Neural cell (in vitro differentiated cells): ENCODE measurements around the gene CLDN22. TPM values are rescaled to one million over a fixed set of nuclear protein-coding genes. Genes with fewer than 3 reads are reported as not detected.

Source experiments
- H2AFZ ChIP-seq: fragments of 200-600, 300-800 bp; sonication (generic), shearing (Covaris generic); 2 replicates; pipeline ENCODE4 v1.6.0; 2014; ENCODE audit warnings: low read depth, mild to moderate bottlenecking, antibody characterized with exemption, low read length, moderate library complexity
- H3F3A ChIP-seq: fragments of 200-600 bp; shearing (Covaris generic); 2 replicates; pipeline ENCODE4 v1.6.1; 2016; ENCODE audit warnings: mild to moderate bottlenecking, moderate library complexity, mixed read lengths, antibody characterized with exemption, low read length; ENCODE audit not compliant: insufficient read depth, poor library complexity, severe bottlenecking
- H3K27ac ChIP-seq: fragments of 200-600, 300-800 bp; sonication (generic), shearing (Covaris generic); 2 replicates; pipeline ENCODE4 v1.5.1; 2014; ENCODE audit warnings: mild to moderate bottlenecking, low read length, moderate library complexity
- H3K27me3 ChIP-seq: fragments of 300-800, 200-600 bp; sonication (generic), shearing (Covaris generic); 2 replicates; pipeline ENCODE4 v1.6.0; 2014; ENCODE audit warnings: mild to moderate bottlenecking, low read depth, low read length, moderate library complexity; ENCODE audit not compliant: insufficient read depth
- H3K36me3 ChIP-seq: fragments of 300-800, 200-600 bp; sonication (generic), shearing (Covaris generic); 2 replicates; pipeline ENCODE4 v1.5.1; 2014; ENCODE audit warnings: mild to moderate bottlenecking, antibody characterized with exemption, low read length, moderate library complexity; ENCODE audit not compliant: insufficient read depth
- H3K4me2 ChIP-seq: fragments of 300-800, 200-600 bp; sonication (generic), shearing (Covaris generic); 2 replicates; pipeline ENCODE4 v1.6.0; 2014; ENCODE audit warnings: mild to moderate bottlenecking, low read length
- H3K4me3 ChIP-seq: fragments of 300-800, 200-600 bp; sonication (generic), shearing (Covaris generic); 2 replicates; pipeline ENCODE4 v1.5.1; 2014; ENCODE audit warnings: mild to moderate bottlenecking, low read length, moderate library complexity
- H3K79me2 ChIP-seq: fragments of 200-600 bp; shearing (Covaris generic); replicated peaks from 2 replicates; pipeline ENCODE4 v1.6.0; 2014; ENCODE audit warnings: mild to moderate bottlenecking, low read length, moderate library complexity; ENCODE audit not compliant: insufficient read depth
- H3K9ac ChIP-seq: fragments of 300-800, 200-600 bp; sonication (generic), shearing (Covaris generic); 2 replicates; pipeline ENCODE4 v1.6.1; 2016; ENCODE audit warnings: mild to moderate bottlenecking, low read length, mixed read lengths
- H3K9me2 ChIP-seq: fragments of 200-600 bp; shearing (Covaris generic); 2 replicates; pipeline ENCODE4 v1.6.1; 2016; ENCODE audit warnings: mild to moderate bottlenecking, low read length, mixed read lengths; ENCODE audit not compliant: insufficient read depth
- H3K9me3 ChIP-seq: fragments of 200-600, 300-800 bp; sonication (generic), shearing (Covaris generic); 2 replicates; pipeline ENCODE4 v1.6.1; 2016; ENCODE audit warnings: mild to moderate bottlenecking, mixed run types, low read length, moderate library complexity, mixed read lengths
- H4K20me1 ChIP-seq: fragments of 200-600 bp; shearing (Covaris generic); 2 replicates; pipeline ENCODE4 v1.6.1; 2016; ENCODE audit warnings: mild to moderate bottlenecking, mixed run types; ENCODE audit not compliant: insufficient read depth
- CTCF ChIP-seq: fragments of 450-650 bp; IDR thresholded peaks from 2 replicates; pipeline ENCODE4 v1.5.1; 2014; ENCODE audit warnings: antibody characterized with exemption, mild to moderate bottlenecking, moderate library complexity; ENCODE audit not compliant: poor library complexity, severe bottlenecking
- EP300 ChIP-seq: fragments of 450-650 bp; conservative IDR thresholded peaks from 2 replicates; pipeline ENCODE4 v1.6.1; 2014; ENCODE audit warnings: antibody characterized with exemption, mild to moderate bottlenecking, moderate library complexity; ENCODE audit not compliant: poor library complexity, severe bottlenecking
- EZH2 ChIP-seq: fragments of 200-600, 300-800 bp; shearing (Covaris generic), sonication (generic); IDR thresholded peaks from 2 replicates; pipeline ENCODE4 v1.6.1; 2014; ENCODE audit warnings: antibody characterized with exemption, low read length, borderline replicate concordance, mild to moderate bottlenecking; ENCODE audit not compliant: insufficient read depth, poor library complexity, severe bottlenecking
- MXI1 ChIP-seq: fragments of 450-650 bp; conservative IDR thresholded peaks from 2 replicates; pipeline ENCODE4 v1.6.1; 2014; ENCODE audit warnings: antibody characterized with exemption, mild to moderate bottlenecking; ENCODE audit not compliant: poor library complexity, severe bottlenecking
- POLR2AphosphoS5 ChIP-seq: IDR thresholded peaks from 2 replicates; pipeline ENCODE4 v1.6.1; 2012
- RAD21 ChIP-seq: fragments of 450-650 bp; conservative IDR thresholded peaks from 2 replicates; pipeline ENCODE4 v1.6.1; 2014; ENCODE audit warnings: antibody characterized with exemption, mild to moderate bottlenecking, moderate library complexity
- REST ChIP-seq: IDR thresholded peaks from 2 replicates; pipeline ENCODE4 v1.6.1; 2012; ENCODE audit warnings: borderline replicate concordance
- SMC3 ChIP-seq: fragments of 450-650 bp; conservative IDR thresholded peaks from 2 replicates; pipeline ENCODE4 v1.6.1; 2014; ENCODE audit warnings: antibody characterized with exemption, mild to moderate bottlenecking, moderate library complexity; ENCODE audit not compliant: poor library complexity
- TAF1 ChIP-seq: IDR thresholded peaks from 2 replicates; pipeline ENCODE4 v1.6.1; 2012; ENCODE audit warnings: low read depth
- polyA plus RNA-seq: library from polyadenylated mRNA; depleted of rRNA; stranded (reverse); fragments of >200 nt; gene quantifications from 2 replicates; pipeline ENCODE4 v1.2.3, GENCODE V29; 2014

Gene CLDN22
- polyA plus RNA-seq, 1 donor from 2014 or later = not detected

- no peaks in the 10 kb centered on the region for H3K36me3 ChIP-seq
- no peaks in the 10 kb centered on the region for H3K79me2 ChIP-seq
- no peaks in the 10 kb centered on the region for H3K9me3 ChIP-seq
- no peak overlapping the region for H3K9ac ChIP-seq
- H3K4me2 ChIP-seq = no peak overlapping the region
- H3F3A ChIP-seq = no peaks in the 10 kb centered on the region
- no peak overlapping the region for H3K27ac ChIP-seq
- H2AFZ ChIP-seq = no peak overlapping the region
- H3K27me3 ChIP-seq = no peaks in the 10 kb centered on the region
- H3K4me3 ChIP-seq = no peak overlapping the region
- TF ChIP-seq EP300 = no peak
- no peak for TF ChIP-seq CTCF
- no peak for TF ChIP-seq EZH2
- no peak for TF ChIP-seq RAD21
- TF ChIP-seq TAF1 = no peak
- TF ChIP-seq REST = no peak
- TF ChIP-seq SMC3 = no peak
- TF ChIP-seq MXI1 = no peak
- no peak for TF ChIP-seq POLR2AphosphoS5
- no peaks in the 10 kb centered on the region for H3K9me2 ChIP-seq
- H4K20me1 ChIP-seq = no peaks in the 10 kb centered on the region
Measured at GRCh38 chr4:183348706-183349659, 28.9 kb upstream of the CLDN22 start.

- Histone ChIP-seq H3K36me3 (no peaks in the 10 kb centered on the region), H3K27me3 (no peaks in the 10 kb centered on the region), H3K4me3 (no peak overlapping the region), H3K9me3 (no peaks in the 10 kb centered on the region), H3K27ac (no peak overlapping the region), H2AFZ (no peak overlapping the region), H3K9ac (no peak overlapping the region), H3K4me2 (no peak overlapping the region), H3K9me2 (no peaks in the 10 kb centered on the region), H3K79me2 (no peaks in the 10 kb centered on the region), H3F3A (no peaks in the 10 kb centered on the region), H4K20me1 (no peaks in the 10 kb centered on the region)
- no peak for TF ChIP-seq SMC3
- no peak for TF ChIP-seq EP300
- TF ChIP-seq REST = no peak
- TF ChIP-seq TAF1 = no peak
- no peak for TF ChIP-seq RAD21
- TF ChIP-seq POLR2AphosphoS5 = no peak
- TF ChIP-seq MXI1 = no peak
- no peak for TF ChIP-seq CTCF
- no peak for TF ChIP-seq EZH2
Measured at GRCh38 chr4:183348136-183348535, 28.1 kb upstream of the CLDN22 start.
